ENCODE data around the gene VPS11. TPM values are rescaled to one million over a fixed set of nuclear protein-coding genes. Genes with fewer than 3 reads are reported as not detected.

VPS11 gene
- polyA plus RNA-seq, 1 experiment, result 15.9 TPM

GRCh38 chr11:119041821-119042514 is 25.6 kb upstream of the VPS11 start:
- ChIA-PET POLR2A (no interaction called here), CTCF (interaction anchor here (0.8 kb wide), 1 partner anchor 9 kb away, joined by 5 read pairs; no protein-coding TSS in a partner anchor)
- no peak overlapping the region for H3K4me3 ChIP-seq (ENCODE audit: low read depth, low read length)
- no peaks in the 10 kb centered on the region for H3K27me3 ChIP-seq (ENCODE audit: control insufficient read depth, insufficient read depth, low read length)
- DNase-seq (ENCODE audit: low read depth), result no peak
- TF ChIP-seq CTCF (IDR thresholded peaks at IDR 0.05; ENCODE audit: insufficient read depth, low read depth, low read length), result no peak
- peaks cover 17% of the 10 kb centered on the region for H3K36me3 ChIP-seq (ENCODE audit: control insufficient read depth, insufficient read depth, low read length)

DNA sequence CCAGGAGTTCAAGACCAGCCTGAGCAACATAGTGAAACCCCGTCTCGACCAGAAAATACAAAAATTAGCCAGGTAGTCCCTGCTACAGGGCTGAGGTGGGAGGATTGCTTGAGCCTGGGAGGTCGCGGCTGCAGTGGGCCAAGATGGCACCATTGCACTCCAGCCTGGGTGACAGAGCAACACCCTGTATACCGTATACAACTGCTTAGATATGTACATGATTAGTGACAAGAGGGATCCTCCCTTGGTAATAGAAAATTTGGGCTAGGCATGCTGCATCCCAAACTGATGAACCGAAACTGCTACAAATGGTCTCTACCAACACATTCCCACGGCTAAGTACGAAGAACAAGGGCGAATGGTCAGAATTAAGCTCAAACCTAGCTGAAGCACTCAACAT is 24.7 kb upstream of the VPS11 start:
- Histone ChIP-seq H3K4me3 (ENCODE audit: low read depth, low read length) (no peak overlapping the region), H3K36me3 (ENCODE audit: control insufficient read depth, insufficient read depth, low read length) (peaks cover 22% of the 10 kb centered on the region), H3K27me3 (ENCODE audit: control insufficient read depth, insufficient read depth, low read length) (no peaks in the 10 kb centered on the region)
- ChIA-PET CTCF (interaction anchor here (0.6 to 0.8 kb wide), 2 partner anchors 10 to 281 kb away, joined by 3 read pairs; no protein-coding TSS in a partner anchor), POLR2A (no interaction called here)
- TF ChIP-seq CTCF (IDR thresholded peaks at IDR 0.05; ENCODE audit: insufficient read depth, low read depth, low read length), result no peak
- no peak for DNase-seq (ENCODE audit: low read depth)

DNA sequence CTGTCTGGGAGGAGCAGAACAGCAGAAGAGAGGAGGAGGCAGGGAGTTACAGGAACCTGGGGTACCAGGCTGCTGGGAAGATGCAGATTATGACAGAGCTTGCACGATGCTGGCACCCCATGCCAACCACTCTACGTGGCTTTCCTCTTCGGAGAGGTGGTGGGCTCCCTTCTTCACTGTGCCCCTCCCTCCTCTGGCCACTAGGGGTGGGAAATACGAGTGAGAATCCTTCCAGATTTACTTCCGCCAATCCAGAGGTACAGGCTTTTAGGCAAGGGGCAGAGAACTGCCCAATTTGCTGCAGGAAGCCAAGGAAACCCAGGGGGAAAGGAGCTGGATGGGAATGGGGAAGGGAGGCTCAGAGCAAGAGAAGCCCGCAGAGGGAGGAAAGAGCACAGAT is 22.9 kb upstream of the VPS11 start:
- peak; percentile 16; the same call in 1 of the 2 replicates for TF ChIP-seq CTCF (IDR thresholded peaks at IDR 0.05; ENCODE audit: insufficient read depth, low read depth, low read length)
- Histone ChIP-seq H3K36me3 (ENCODE audit: control insufficient read depth, insufficient read depth, low read length) (peaks cover 38% of the 10 kb centered on the region), H3K4me3 (ENCODE audit: low read depth, low read length) (no peak overlapping the region), H3K27me3 (ENCODE audit: control insufficient read depth, insufficient read depth, low read length) (no peaks in the 10 kb centered on the region)
- DNase-seq (ENCODE audit: low read depth), result no peak
- ChIA-PET CTCF (interaction anchor here (1.1 kb wide), 1 partner anchor 11 kb away, joined by 3 read pairs; no protein-coding TSS in a partner anchor), POLR2A (no interaction called here)

DNA sequence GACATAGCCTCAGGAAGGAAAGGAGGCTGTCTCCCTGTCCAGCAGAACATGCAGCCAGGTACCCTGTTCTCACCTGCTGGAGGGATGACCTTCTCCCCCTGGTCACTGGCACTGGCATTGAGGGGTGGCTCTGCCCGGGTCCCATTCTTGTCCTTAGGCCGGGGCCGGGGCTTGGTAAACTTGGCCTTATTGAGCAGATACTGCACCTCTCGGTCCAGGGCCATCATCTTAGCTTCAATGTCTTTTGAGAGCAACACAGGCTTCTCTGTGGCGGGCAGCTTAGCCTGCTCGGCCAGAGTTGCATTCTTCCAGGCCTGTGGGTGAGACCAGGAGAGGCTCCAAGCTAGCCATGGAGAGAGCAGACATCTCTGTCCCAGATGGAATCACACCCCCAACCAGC is 21.1 kb upstream of the VPS11 start:
- ChIA-PET POLR2A (no interaction called here), CTCF (interaction anchor here (1.1 to 1.4 kb wide), 3 partner anchors 31 to 292 kb away, joined by 3 to 5 read pairs (median 4); no protein-coding TSS in a partner anchor)
- Histone ChIP-seq H3K4me3 (ENCODE audit: low read depth, low read length) (no peak overlapping the region), H3K36me3 (ENCODE audit: control insufficient read depth, insufficient read depth, low read length) (peaks cover 45% of the 10 kb centered on the region), H3K27me3 (ENCODE audit: control insufficient read depth, insufficient read depth, low read length) (no peaks in the 10 kb centered on the region)
- TF ChIP-seq CTCF (IDR thresholded peaks at IDR 0.05; ENCODE audit: insufficient read depth, low read depth, low read length), result no peak
- no peak for DNase-seq (ENCODE audit: low read depth)

DNA sequence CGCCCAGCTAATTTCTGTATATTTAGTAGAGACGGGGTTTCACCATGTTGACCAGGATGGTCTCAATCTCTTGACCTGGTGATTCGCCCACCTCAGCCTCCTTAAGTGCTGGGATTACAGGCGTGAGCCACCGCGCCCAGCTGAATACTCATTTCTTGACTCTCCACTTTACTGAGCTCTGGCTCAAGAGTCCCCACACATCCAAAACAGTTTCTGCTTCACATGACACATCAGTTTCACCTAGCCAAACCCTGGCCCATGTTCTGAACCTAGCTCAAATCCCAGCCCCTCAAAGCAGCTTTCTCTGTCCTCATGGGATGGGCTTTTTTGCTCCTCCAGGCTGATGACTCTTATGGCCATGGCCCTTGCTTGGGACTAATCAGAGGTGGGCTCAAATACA is 20.4 kb upstream of the VPS11 start:
- no peak for TF ChIP-seq CTCF (IDR thresholded peaks at IDR 0.05; ENCODE audit: insufficient read depth, low read depth, low read length)
- H3K36me3 ChIP-seq (ENCODE audit: control insufficient read depth, insufficient read depth, low read length), result peaks cover 52% of the 10 kb centered on the region
- ChIA-PET CTCF (interaction anchor here (0.6 to 2.3 kb wide), 6 partner anchors 16 to 357 kb away, joined by 3 to 7 read pairs (median 3); no protein-coding TSS in a partner anchor), POLR2A (no interaction called here)
- H3K27me3 ChIP-seq (ENCODE audit: control insufficient read depth, insufficient read depth, low read length), result no peaks in the 10 kb centered on the region
- H3K4me3 ChIP-seq (ENCODE audit: low read depth, low read length), result no peak overlapping the region
- DNase-seq (ENCODE audit: low read depth), result no peak

All from BJ (cell line).